Sciatic nerve (tissue), 2 donors: ENCODE data around the gene MAP1LC3A. TPM values are rescaled to one million over a fixed set of nuclear protein-coding genes. Genes with fewer than 3 reads are reported as not detected.

ENCODE experiments used
- ATAC-seq: fragments of 200-7000 bp; cut with Tn5 transposase; one replicate; pipeline ENCODE4 v1.9.1; 2020; ENCODE audit warnings: mild to moderate bottlenecking, moderate library complexity
- DNase-seq: peaks from one replicate; pipeline ENCODE4 v3.0.0-alpha.2; 2020; ENCODE audit warnings: low spot score
- intact Hi-C: fragments of 100-400 bp; cut with DNase I; formaldehyde crosslinking; loops from one replicate; pipeline ENCODE4 v1.14.2; 2022
- total RNA-seq: library from RNA; stranded (reverse); fragmentation: NEBNext Ultra II Directional; extraction: Animal tissue kit (Norgen Biotek cat#: 25700); gene quantifications from one replicate; pipeline ENCODE4 v1.2.1, GENCODE V29; 2021
- donor health status: DM: no; HTN: no; CAD: no.
- donor health status: DM: no; HTN: no; CAD: no.

MAP1LC3A gene
- total RNA-seq, 1 donor from 2014 or later = 72.1 TPM

- DNase-seq (peak; percentile 36), ATAC-seq (no peak)
- intact Hi-C loops = no loop called here
These were observed 32.1 kb upstream of the MAP1LC3A start for GRCh38 chr20:34526466-34526865.

GRCh38 chr20:34527016-34527415, 31.5 kb upstream of the MAP1LC3A start:
- DNase-seq (peak; percentile 21), ATAC-seq (no peak)
- intact Hi-C loops = no loop called here

DNA sequence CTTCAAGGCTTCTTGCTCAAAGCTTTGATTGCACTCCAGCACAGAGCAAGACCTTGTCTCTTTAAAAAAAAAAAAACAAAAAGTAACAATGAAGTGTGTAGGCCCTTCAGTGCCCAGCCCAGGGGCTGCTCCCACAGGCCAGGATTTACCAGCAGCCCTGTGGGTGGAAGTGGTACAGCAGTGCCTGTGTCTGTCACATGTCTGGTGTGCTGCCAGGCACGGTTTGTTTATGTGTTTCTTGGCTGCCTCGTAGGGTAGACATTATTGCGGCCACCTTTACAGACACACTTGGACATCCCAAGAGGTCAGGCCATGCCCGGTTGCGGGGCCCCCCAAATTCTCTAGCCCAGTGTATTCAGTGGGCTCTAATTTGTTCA, 29.6 kb upstream of the MAP1LC3A start:
- ATAC-seq (peak; percentile 50), DNase-seq (peak; percentile 79)
- intact Hi-C loops = no loop called here

DNA sequence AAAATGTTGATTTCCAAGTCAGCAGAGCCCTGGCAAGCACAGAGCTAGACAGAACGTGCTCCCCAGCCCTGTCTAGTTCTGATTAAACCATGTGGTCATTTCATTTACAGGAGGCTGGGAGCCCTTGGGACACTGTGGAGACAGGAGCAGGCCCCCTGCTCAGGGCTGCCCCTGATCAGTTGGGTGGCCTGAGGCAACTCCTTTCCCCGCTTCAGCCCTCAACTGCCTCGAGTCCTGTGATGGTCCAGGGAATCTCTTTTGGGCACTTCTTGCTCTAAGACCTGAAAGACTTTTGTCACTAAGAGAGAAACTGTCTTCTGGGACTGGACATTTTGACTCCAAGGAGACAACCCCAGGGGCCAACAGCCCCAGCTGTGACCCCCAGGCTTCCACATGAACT, 28.8 kb upstream of the MAP1LC3A start:
- ATAC-seq (no peak), DNase-seq (peak; percentile 19)
- intact Hi-C loops = no loop called here

GRCh38 chr20:34530342-34530741, 28.2 kb upstream of the MAP1LC3A start:
- intact Hi-C loops = no loop called here
- ATAC-seq = no peak
- DNase-seq = no peak

DNA sequence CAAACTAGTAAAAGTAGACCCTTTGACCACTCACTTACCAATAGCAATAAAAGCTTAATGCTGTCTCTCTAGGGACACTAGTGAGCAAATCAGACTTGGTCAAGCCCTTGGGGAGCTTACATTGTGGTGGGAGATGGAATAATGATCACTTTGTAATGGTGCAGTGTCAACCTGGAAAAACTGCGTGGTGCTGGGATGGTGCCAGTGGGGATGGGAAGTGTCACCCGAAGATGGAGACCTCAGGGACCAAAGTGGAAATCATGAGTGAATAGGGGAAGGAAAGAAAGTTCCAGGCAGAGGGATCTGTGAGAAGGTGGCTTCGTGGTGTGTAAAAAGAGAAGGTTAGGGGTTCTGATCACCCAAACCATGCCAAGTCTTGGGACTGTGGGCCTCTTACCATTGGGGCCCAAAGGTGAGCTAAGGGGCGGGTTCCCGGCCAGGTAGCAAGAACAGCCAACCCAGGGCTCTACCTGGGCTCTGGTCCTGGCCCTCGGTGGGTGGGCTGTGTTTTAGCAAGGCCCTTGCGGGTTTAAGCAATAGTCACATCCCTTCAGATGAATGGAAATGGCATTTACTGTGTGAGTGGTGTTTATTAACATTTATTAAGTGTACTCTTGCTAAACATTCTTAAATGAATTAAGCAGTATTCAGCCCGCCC, 26.8 kb upstream of the MAP1LC3A start:
- peak; percentile 55 for DNase-seq
- intact Hi-C loops = no loop called here
- ATAC-seq = no peak

- DNase-seq = peak; percentile 58
- intact Hi-C loops = no loop called here
- peak; percentile 46 for ATAC-seq
These were observed 26.2 kb upstream of the MAP1LC3A start for GRCh38 chr20:34532320-34532719.

DNA sequence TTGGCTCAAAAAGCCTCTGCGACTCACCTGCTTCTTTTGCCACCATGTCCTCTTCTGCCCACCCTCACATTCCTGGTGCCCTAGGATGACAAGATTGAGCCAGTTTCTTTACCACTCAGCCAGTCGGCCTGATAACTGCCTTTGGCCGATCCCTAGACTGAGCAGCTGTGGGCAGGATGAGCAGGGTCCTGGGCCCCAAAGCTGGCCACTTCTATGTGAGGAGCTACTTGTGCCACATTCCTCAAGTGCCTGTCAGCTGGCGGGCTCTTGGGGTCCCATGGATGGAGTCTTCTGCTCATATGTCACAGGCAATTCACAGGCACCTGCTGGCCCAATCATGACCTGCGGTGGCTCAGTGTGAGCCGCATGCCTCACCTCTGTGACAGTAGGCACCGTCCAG, 25.8 kb upstream of the MAP1LC3A start:
- ATAC-seq = no peak
- peak; percentile 39 for DNase-seq
- intact Hi-C loops = no loop called here

DNA sequence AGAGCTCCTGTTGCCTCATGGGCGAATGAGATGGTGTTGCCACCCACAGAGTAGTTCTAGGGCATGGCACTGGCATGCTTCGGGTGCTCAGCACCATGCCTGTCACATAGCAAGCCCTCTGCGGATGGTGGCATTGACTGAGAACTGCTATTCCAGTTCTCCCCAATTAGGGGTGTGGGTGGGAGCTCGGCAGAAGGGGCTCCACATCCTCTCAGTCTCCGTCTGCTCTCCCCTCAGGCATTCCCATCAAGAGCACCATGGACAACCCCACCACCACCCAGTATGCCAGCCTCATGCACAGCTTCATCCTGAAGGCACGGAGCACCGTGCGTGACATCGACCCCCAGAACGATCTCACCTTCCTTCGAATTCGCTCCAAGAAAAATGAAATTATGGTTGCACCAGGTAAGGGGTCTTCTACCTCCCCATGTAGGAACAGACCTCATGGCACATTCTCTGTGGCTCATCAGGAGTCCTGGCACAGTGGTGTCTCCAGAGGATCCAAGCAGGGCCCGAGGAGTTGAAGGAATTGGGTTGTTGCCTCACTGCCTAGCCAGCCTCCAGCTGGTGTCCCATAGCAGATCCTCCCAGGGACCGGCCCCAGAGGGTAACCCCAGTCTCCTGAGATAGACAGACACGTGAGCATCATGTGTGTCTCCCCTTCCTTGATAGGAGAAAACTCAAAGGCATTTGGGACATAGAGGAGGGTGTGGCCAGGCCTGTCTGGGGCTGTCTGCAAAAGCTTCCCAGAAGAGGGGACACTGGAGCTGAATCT, 23.9 kb upstream of the MAP1LC3A start:
- ATAC-seq = no peak
- no peak for DNase-seq
- intact Hi-C loops = no loop called here

DNA sequence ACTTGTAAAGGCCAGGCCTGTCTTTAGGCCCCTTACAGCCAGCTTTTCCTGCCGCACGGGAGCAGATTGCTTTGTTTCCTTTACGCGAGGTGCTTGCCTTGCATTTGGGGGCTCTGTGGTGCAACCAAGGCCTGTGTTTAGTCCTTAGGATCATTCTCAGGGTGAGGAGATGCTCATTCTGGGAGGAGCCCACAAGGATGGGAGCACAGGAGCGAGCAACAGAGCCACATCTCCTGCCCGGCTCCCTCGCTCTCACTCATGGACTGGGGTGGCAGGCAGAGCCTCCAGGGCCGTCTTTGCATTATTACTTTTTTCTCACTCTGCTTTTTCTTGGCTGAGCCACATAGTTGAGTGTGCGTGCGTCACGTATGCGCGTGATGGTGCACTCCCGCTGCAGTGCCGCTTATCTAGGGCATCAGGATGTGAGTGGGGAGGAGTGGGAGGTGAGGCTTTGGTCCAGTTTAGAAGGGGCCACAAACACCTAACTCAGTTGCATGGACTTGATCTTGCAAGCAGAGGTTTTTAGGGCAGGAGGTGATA, 23.1 kb upstream of the MAP1LC3A start:
- no peak for DNase-seq
- intact Hi-C loops = no loop called here
- no peak for ATAC-seq

- ATAC-seq (no peak), DNase-seq (no peak)
- intact Hi-C loops = no loop called here
These were observed 22.7 kb upstream of the MAP1LC3A start for GRCh38 chr20:34535857-34536256.

- DNase-seq (no peak), ATAC-seq (peak; percentile 48)
- intact Hi-C loops = no loop called here
These were observed 21.6 kb upstream of the MAP1LC3A start for GRCh38 chr20:34536798-34537394.

DNA sequence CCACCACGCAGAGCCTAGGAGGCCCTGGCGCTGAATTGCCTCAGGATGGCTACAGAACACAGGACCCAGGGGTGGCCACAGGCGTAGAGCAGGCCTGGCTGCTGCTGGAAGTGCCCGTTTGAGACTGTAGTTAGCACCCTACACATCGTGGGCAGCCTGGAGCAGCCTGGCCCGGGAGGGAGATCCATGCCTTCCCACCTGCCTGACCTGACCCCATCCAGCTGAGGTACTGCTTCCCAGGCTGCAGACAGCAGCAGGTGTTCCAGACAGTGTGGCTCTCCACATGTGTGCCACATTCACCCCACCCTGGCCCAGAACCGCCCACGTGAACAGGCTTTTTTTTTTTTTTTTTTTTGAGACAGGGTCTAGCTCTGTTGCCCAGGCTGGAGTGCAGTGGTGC, 20.9 kb upstream of the MAP1LC3A start:
- ATAC-seq = peak; percentile 30
- intact Hi-C loops = no loop called here
- no peak for DNase-seq

GRCh38 chr20:34538671-34539123, 19.8 kb upstream of the MAP1LC3A start:
- DNase-seq (no peak), ATAC-seq (peak; percentile 52)

GRCh38 chr20:34539756-34540155, 18.8 kb upstream of the MAP1LC3A start:
- DNase-seq (no peak), ATAC-seq (no peak)
- intact Hi-C loops = no loop called here

More at GRCh38 chr20:34538671-34539123, 19.8 kb upstream of the MAP1LC3A start:
- intact Hi-C loops = no loop called here

DNA sequence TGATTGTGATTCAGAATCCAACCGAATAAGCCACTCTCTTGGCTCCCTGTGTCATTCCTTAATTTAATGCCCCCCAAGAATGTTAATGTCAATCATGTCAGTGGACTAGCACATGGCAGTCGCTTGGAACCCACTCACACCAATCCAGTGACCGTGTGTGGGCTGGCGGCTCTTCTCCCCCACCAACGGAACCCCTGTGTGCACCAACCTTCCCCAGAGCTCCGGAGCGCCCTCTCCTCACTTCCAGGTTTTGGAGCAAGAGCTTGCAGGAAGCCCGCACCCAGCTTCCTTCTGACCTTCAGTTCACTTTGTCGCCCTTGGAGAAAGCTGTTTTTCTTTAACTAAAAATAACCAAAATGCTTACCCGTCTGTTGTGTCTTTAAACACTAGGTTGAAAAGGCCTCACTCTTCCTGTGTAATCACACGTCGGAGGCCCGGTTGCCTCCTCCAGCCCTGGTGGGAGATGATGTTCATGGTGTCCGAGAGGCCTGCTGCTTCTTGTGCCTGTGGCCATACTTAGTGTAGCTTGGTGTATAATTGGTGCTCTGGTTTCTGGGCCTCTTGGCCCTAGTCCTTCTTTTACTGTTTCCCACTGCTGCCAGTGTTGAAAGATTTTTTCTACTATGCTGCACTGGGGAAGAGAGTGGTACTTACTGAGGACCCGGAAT, 17.8 kb upstream of the MAP1LC3A start:
- DNase-seq (no peak), ATAC-seq (no peak)
- intact Hi-C loops = no loop called here

DNA sequence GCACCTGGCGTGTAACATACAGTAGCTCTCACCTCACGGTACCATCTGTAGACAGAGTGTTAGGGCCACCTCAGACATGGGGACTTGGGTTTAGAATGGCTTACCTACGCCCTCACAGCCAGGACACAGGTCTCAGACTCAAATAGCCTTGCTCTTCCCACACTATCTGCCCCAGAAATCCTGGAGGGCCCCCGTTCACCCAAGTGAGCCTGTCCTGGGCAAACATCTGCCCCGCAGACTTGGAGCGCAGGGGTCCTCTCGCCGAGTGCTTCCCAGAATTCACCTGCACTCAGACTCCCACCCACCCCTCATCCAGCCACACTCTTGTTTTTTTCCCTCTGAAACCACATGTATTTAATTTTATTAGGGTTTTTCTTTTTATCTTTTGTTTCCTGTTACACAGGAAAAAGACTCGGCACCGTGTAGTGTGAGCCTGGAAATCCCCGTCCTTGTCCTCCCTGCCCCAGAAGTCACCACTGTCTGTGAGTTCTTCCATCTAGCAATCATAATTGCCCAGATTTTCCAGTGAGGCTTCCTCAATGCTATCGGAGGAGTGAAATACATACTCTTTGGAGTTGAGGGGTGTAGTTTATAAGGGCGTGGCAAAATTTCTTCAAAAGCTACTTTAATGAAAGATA, 17.1 kb upstream of the MAP1LC3A start:
- no peak for ATAC-seq
- intact Hi-C loops = no loop called here
- no peak for DNase-seq

DNA sequence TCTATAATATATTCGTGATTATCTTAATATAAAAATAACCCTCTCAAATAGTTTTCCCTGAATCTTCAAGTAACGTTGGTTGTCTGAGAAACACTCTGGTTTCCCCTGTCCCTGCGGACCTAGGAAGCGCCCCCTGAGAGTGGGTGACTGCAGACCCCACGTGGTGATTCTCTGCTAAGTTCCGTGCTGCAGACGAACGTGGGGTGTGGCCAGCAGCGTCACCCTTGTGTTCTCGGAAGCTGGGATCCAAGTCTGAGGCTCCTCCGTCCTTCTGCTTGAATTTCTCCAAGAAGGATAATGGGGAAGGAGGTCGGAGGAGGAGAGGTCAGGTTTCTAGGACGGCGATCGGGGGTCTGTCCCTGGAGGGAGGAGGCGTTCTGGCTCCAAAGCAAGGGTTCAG, 16.6 kb upstream of the MAP1LC3A start:
- ATAC-seq (no peak), DNase-seq (no peak)
- intact Hi-C loops = no loop called here

- intact Hi-C loops = no loop called here
- ATAC-seq (no peak), DNase-seq (no peak)
These were observed 16.1 kb upstream of the MAP1LC3A start for GRCh38 chr20:34542439-34542838.
